Measurements from ENCODE around the gene RICTOR. TPM values are rescaled to one million over a fixed set of nuclear protein-coding genes. Genes with fewer than 3 reads are reported as not detected.

RICTOR gene
- total and polyA plus RNA-seq, 2 donors (not counting 3 experiments of a cell fraction or from before 2014, with no cell fraction given): 9.2 to 38.0 TPM

GRCh38 chr5:38978036-38978435 lies 96.2 kb downstream of the RICTOR start:
- dilution Hi-C loops (cut with MboI; ENCODE audit: extremely low pct_ligation_motif_present, low sequenced_read_pairs): no loop called here
- H3K79me2 ChIP-seq (ENCODE audit: control insufficient read depth, insufficient read depth, low read length): no peaks in the 10 kb centered on the region
- H3K9ac ChIP-seq (replicated peaks; ENCODE audit: extremely low read depth, insufficient read depth, low read length): no peak overlapping the region
- H3K9me1 ChIP-seq (replicated peaks; ENCODE audit: control insufficient read depth, extremely low read depth, insufficient read depth, low read length): no peaks in the 10 kb centered on the region
- DNase-seq (ENCODE audit: low read depth, low spot score) (no peak), FAIRE-seq (no peak)
- H3K4me1 ChIP-seq (ENCODE audit: control insufficient read depth, extremely low read depth, insufficient read depth, low read length): no peaks in the 10 kb centered on the region
- no peak overlapping the region for H3K4me3 ChIP-seq (replicated peaks in 1 of 3; ENCODE audit: insufficient read depth in 1 of 3, low read depth in 1 of 3, low read length in 3 of 3)
- no TSS peak for BruUV-seq (replicated peaks)
- peaks cover 0 to 2% of the 10 kb centered on the region in 2 experiments for H3K36me3 ChIP-seq (ENCODE audit: control insufficient read depth in 2 of 2, extremely low read depth in 1 of 2, insufficient read depth in 2 of 2, low read length in 2 of 2)
- CTCF ChIA-PET: interaction anchor here (0.6 to 1.2 kb wide), 2 partner anchors 14 to 55 kb away, joined by 3 read pairs; no protein-coding TSS in a partner anchor
- POLR2A ChIA-PET: no interaction called here
- TF ChIP-seq MAX (IDR thresholded peaks at IDR 0.05; ENCODE audit: insufficient read depth, insufficient read length) (no peak), GATA2 (IDR thresholded peaks at IDR 0.05; ENCODE audit: insufficient read depth, insufficient read length, low read depth, low read length) (no peak), MYC (IDR thresholded peaks at IDR 0.05; ENCODE audit: low read depth, low read length) (no peak), FOS (IDR thresholded peaks at IDR 0.05; ENCODE audit: borderline replicate concordance, insufficient read depth, low read length) (no peak), EZH2 (IDR thresholded peaks at IDR 0.05; ENCODE audit: borderline replicate concordance, low read depth, low read length, severe bottlenecking) (no peak), JUN (IDR thresholded peaks at IDR 0.05; ENCODE audit: borderline replicate concordance, insufficient read depth, insufficient read length, low read depth) (no peak), POLR2AphosphoS5 (IDR thresholded peaks at IDR 0.05; ENCODE audit: insufficient read depth, low read depth, low read length) (no peak), POLR2A (IDR thresholded peaks at IDR 0.05; ENCODE audit: low read depth, low read length) (no peak)
- TF ChIP-seq, protein P1, sequence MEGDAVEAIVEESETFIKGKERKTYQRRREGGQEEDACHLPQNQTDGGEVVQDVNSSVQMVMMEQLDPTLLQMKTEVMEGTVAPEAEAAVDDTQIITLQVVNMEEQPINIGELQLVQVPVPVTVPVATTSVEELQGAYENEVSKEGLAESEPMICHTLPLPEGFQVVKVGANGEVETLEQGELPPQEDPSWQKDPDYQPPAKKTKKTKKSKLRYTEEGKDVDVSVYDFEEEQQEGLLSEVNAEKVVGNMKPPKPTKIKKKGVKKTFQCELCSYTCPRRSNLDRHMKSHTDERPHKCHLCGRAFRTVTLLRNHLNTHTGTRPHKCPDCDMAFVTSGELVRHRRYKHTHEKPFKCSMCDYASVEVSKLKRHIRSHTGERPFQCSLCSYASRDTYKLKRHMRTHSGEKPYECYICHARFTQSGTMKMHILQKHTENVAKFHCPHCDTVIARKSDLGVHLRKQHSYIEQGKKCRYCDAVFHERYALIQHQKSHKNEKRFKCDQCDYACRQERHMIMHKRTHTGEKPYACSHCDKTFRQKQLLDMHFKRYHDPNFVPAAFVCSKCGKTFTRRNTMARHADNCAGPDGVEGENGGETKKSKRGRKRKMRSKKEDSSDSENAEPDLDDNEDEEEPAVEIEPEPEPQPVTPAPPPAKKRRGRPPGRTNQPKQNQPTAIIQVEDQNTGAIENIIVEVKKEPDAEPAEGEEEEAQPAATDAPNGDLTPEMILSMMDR (IDR thresholded peaks at IDR 0.05; ENCODE audit: extremely low read depth in 1 of 2, insufficient read depth in 1 of 2, low read depth in 1 of 2, low read length in 2 of 2): no peak
- no peak overlapping the region for H3K4me2 ChIP-seq (ENCODE audit: insufficient read depth, low read length)
- no peak overlapping the region for H2AFZ ChIP-seq (ENCODE audit: low read depth, low read length)
- H3K27ac ChIP-seq (ENCODE audit: insufficient read depth, low read depth, low read length): no peak overlapping the region
- H3K27me3 ChIP-seq (ENCODE audit: control insufficient read depth in 2 of 2, insufficient read depth in 2 of 2, low read length in 2 of 2): no peaks in the 10 kb centered on the region
- no peaks in the 10 kb centered on the region for H3K9me3 ChIP-seq (replicated peaks; ENCODE audit: control insufficient read depth, insufficient read depth, low read length)
- no peaks in the 10 kb centered on the region for H4K20me1 ChIP-seq (replicated peaks; ENCODE audit: control insufficient read depth, extremely low read depth, insufficient read depth, low read length)
- intact Hi-C loops (cut with micrococcal nuclease): no loop called here
